HG02870 (cell line): Measurements from ENCODE around the gene SLC27A4.

Experiments used
- ATAC-seq: cut with Tn5 transposase; IDR thresholded peaks from one replicate; pipeline ENCODE4 v1.9.1; 2021; ENCODE audit warnings: mild to moderate bottlenecking, moderate library complexity; ENCODE audit not compliant: unreplicated experiment

The SLC27A4 gene

DNA sequence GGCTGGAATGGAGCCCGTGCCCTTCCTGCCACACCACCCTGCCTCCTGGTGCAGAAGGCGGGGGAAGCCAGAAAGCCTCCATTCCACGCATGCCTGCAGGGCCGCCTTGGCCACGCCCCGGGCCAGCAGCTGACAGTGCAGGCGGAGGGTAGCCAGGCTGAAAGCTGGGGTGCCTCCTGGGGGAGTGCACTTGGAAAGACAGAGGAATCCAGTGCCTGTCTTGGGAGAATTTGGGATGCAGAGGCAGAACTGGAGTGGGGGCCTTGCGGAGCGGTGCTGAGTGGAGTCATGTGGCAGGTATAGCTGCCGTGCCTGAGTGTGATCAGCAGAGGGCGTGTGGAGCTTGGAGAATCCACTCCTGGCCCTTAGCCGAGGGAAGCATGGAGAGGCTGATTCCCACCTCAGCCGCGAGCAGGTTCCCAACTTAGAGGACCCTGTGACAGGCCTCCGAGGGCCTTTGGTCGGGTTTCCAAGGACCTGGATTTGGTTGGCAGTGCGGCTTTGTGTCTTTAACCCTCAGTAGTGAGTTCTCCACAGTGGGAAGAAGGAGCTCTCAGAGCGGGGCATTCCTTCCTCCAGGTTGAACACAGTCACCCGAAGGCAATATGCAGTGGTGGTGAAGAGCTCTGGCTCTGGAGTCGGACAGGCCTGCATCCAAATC lies 21.8 kb downstream of the SLC27A4 start:
- ATAC-seq: peak; percentile 60

DNA sequence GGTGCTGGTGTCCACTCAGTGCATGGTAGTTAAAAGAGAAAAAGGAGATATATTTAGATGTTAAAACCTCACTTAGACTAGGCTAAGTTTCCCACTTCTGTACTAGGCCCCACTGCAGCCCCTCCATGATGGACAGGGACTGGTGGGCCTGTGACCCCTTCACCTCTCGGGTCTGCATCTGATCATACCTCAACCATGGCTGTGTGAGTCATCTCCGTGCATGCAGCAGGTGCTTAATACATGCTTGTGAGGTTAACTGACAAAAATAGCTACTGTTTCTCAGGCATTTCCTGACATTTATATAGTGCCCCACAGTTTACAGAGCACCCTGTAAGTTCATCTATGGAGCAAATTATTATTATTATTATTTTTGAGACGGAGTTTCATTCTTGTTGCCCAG lies 22.4 kb downstream of the SLC27A4 start:
- no peak for ATAC-seq

DNA sequence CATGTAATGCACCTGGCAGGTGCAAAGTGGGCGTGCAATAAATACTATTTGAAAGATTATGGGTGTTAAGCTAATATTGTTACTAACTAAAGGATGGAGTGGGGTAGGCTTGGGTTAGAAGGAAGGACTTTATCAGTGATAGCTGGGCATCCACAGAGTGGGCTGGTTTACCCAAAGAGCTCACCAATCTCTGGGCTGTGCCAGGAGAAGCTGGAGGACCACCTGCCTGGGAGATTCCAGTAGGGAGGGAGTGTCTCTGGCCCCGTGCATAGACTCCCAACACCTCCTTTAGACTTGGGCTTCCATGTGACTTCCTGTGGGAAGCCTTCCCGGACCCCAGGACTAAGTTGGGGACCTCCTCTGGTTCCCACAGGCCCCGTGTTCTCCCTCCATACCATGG lies 25.2 kb downstream of the SLC27A4 start:
- no peak for ATAC-seq

DNA sequence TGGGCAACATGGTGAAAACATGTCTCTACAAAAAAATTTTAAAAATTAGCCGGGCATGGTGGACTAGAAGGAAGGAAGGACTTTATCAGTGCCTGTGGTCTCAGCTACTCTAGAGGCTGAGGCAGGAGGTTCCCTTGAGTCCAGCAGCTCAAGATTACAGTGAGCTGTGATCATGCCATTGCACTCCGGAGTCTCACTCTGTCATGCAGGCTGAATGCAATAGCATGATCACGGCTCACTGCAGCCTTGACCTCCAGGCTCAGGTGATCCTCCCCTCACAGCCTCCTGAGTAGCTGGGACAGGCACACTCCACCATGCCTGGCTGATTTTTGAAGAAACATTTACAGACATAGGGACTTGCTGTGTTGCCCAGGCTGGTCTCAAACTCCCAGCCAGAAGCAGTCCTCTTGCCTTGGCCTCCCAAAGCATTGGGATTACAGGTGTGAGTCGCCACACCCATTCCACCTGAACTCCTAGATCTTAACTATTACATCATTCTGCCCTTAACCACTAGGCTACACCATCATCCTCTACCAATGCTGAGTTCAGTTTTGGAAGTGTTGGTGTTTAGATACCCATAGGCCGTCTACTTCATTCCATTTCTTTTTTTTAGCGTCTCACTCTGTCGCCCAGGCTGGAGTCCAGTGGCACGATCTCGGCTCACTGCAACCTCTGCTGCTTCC lies 28.8 kb downstream of the SLC27A4 start:
- ATAC-seq: no peak

DNA sequence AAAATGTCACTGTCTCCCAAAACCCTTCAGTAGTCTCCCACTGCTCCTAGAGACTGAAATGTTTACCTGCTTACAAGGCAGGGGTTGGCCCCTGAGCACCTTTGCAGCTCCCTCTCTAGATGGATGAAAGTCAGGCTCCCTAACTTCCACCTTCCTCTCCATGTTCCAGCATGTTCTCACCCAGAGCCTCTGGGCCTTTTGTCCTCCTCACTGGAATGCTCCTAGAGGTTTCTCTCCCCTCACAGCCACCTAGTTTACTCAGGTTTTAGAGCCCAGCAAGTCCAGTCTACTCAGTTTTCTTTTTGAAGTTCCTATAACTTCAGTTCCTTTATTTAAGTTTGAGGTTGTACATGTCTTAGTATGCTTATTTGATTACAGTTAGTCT lies 30.0 kb downstream of the SLC27A4 start:
- ATAC-seq: no peak

DNA sequence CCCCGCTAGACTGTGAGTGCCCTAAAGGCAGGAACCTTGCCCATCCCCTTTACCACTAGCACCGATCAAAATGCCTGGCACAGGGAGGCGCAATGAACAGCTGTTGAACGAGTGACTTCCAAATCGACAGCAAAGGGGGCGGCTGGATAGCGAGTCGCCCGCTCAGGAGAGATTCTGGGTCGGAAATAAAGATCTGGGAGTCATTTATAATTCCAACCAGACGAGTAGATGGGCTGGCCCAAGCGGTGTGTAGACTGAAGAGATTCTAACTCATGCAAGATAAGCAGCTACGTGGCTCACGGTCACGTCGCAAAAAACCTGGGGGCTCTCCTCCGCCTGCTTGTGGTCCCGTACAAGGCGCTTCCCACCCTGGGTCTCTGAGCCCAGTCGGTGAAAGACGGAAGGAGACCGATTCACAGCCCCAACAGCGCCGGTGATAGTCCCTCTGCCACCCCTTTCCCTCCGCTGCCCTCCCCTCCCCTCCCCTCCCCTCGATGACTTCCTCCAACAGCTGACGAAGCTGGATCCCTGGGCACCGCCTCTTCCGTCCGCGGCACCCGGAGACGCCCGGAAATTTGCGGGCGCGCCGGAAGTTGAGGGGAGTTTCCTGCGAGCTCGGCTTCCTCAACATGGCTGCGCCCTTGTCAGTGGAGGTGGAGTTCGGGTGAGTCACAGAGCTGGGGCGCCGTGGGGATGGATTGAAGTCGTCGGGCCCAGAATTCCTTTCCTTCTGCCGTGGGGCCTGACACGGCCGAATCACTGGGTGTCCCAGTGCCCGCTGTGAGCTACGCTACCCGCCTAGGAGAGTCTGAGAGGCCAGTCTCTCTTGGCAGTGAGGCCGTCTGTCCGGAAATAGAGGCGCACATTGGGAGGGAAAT lies 30.7 kb downstream of the SLC27A4 start, which contains the start of gene URM1:
Gene URM1 (plus strand): TSS at position 623 of the 878 bp plus-strand sequence. CDS start 7 bp downstream, at position 630.
- peak; percentile 90 for ATAC-seq

DNA sequence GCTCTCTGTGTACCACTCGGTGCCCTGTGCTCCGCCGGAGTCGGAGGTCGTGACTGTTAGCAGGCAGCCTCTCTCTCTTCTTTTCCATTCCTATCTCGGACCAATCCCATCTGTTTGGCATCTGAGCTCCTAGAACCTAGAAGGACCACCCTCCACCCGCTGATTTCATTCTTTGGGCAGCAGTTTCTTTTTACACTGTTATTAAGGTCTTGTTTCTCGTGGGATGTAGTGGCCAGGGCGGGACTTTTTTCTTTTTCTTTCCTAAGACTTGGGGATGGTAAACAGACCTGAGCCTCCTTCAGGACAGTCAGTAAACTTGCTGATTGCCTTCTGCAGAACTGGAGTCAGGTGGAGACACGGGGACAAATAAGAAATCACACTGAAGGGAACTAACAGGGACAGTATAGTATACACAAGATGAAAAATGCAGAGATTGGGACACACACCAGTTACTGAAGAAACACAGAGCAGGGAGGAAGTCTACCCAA lies 31.3 kb downstream of the SLC27A4 start:
- ATAC-seq: no peak

DNA sequence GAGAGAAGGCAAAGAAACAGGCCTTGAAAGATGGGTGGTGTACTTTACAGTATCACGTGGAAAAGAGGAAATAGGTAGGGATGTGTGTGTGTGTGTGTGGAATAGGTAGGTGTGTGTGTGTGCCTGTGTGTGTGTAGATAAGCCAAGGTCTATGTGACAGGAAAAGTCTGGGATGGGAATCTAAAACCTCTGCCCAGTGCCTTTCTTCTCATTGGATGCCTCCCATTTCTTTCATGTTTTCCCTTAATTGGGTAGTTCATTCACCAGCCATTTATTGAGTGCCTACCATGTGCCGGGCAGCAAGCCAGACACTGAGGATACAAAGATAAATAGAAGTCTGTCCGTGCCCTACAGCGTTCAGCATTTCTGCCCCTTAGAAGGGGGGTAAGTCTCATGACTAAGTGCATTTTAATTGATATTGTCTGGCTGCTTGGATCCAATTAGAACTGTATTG lies 31.9 kb downstream of the SLC27A4 start:
- ATAC-seq: no peak

DNA sequence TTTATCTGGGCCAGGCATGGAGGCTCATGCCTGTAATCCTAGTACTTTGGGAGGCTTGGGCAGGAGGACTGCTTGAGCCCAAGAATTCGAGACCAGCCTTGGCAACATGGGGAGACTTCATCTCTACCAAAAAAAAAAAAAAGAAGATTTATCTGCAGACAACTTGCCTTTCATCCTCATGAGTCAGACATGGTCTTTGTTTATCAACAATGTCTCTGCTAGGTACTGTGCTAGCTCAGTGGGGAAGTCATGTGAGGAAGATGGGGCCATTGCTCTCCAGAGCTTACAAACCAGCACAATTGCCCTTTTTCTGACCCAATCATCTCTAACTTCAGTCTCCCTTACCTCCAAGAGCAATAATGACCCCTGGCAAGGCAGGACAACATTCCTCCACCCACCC lies 32.5 kb downstream of the SLC27A4 start:
- ATAC-seq: no peak

DNA sequence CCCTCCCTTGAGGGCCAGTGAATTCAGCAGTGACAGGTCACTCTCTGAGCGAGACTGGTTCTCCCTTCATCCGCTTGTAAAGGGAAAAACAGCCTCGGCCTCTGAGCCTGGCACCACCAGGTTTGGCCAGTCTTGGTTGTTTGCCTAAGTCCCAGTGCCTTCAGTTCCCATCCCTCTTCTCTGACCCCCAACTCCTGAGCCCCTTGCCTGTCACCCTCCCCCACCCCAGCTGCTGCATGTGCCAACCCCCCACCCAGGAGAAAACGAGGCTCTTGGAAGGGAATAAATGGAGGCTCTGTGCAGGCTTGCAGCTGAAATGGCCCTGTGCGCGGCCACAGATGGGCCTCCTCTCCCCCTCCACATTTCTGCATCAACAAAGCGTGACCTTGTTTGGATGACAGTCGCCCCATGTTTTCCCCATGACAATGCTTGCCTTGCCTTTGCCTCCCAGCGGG lies 33.9 kb downstream of the SLC27A4 start:
- no peak for ATAC-seq

DNA sequence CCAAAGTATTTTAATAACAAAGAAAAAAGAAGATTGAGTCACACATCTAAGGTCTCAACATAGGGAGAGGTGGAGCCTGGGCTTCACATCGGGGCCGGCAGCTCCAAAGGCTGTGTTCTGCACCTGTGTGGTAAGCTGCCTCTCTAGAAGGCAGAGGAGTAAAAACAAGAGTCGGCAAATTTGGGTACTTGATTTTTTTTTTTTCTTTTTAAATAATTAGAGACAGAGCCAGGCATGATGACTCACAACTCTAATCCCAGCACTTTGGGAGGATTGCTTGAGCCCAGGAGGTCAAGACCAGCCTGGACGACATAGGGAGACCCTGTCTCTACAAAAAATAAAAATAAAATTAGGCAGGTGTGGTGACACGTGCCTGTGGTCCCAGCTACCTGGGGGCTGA lies 35.5 kb downstream of the SLC27A4 start:
- ATAC-seq: no peak

DNA sequence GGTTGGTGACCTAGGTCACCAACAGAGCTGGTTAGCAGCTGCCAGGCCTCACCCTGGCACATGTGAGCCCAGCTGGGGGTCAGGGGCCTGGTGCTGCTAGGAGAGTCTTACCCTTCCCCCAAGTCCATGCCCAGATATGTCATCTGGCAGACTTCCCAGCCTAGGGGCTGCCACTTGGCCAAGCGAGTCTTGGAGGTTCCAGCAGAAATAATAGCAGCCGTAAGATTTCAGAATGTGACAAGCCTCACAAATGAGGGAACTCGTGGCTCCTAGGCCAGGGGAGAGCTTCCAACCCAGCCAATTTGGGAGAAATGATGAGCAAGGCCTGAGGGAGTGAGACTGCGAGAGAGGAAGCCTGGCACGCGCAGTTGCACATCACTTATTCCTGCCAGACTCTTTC lies 41.9 kb downstream of the SLC27A4 start:
- ATAC-seq: no peak

DNA sequence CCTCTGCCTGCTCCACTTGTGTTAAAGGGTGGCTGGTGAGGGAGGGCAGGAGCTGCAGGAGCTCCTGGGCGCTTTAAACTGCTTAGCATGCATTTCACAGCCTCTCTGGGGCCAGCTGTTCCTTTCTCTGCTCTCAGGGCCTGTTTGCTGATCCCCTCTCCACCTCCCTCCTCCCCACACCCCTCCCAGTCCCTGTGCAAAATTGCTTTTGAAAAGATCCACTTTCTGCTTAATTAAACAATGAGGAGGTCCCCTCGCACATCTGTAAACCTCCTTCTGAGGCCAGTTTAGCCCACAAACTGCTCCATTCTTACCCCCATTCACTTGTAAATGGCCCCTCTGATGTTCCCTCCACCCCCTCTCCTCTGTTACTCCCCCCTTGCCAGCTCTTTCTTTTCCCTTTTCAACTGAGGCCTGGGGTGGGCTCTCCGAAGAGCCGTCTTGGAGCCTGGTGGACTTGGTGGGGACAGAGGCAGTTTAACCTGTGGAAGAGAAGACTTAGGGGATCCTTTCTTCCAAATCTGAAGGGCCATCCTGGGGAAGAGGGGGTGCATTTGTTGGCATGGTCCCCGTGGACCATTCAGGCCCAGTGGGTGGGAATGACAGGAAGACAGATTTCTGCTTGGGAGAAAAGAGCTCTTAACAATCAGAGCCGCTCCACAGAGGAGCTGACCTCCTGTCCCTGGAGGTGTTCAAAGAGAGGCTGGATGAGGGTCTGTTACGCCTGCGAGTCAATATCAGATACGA lies 42.9 kb downstream of the SLC27A4 start:
- ATAC-seq: no peak

DNA sequence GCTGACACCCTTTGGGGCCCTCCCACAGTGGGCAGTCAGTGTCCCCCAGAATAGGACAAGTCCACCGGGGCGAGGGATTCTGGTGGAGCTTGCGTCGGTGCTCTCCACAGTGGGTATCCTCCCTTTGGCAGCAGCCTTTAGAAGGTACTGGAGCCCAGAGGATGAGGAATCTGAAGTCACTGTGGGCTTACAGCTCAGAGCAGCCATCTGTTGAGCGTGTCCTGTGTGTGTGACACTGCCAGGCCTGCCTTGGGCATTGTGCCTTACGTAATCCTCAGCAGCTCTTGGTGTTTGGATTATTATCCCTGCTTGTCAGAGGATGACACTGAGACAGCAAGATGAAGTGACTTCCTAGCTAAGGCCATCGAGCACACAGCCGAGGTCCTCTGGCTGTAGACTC lies 43.5 kb downstream of the SLC27A4 start:
- ATAC-seq: no peak

DNA sequence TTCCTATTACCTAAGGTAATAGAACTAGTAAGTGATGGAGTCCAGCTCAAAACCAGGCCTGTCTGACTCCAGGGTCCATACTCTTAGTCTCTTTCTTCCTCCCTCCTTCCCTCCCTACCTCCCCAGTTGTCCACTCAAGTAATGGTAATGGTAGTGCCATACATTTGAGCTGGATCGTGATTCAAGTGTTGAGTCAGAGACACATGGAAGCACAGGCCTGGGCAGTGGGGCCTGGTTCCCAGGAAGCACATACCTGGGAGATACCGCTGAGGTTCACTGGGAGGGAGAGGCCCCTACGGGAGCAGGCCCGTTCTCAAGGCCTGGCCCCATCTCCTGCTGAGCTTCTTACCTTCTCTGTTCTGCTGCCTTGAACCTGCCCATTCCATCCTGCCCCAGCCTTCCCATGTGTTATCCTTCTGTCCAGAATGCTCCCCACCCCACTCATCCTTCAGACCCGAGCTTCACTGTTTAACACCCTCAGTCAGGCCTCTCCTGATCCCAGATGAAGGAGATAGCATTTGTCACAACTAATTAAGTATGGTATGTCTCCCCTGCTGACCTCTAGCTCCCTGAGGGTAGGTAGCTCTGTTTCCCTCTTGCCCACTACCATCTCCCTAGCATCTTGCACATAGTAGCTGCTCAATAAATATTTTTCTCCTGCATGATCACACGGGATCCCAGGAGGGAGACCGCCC lies 44.6 kb downstream of the SLC27A4 start:
- no peak for ATAC-seq

DNA sequence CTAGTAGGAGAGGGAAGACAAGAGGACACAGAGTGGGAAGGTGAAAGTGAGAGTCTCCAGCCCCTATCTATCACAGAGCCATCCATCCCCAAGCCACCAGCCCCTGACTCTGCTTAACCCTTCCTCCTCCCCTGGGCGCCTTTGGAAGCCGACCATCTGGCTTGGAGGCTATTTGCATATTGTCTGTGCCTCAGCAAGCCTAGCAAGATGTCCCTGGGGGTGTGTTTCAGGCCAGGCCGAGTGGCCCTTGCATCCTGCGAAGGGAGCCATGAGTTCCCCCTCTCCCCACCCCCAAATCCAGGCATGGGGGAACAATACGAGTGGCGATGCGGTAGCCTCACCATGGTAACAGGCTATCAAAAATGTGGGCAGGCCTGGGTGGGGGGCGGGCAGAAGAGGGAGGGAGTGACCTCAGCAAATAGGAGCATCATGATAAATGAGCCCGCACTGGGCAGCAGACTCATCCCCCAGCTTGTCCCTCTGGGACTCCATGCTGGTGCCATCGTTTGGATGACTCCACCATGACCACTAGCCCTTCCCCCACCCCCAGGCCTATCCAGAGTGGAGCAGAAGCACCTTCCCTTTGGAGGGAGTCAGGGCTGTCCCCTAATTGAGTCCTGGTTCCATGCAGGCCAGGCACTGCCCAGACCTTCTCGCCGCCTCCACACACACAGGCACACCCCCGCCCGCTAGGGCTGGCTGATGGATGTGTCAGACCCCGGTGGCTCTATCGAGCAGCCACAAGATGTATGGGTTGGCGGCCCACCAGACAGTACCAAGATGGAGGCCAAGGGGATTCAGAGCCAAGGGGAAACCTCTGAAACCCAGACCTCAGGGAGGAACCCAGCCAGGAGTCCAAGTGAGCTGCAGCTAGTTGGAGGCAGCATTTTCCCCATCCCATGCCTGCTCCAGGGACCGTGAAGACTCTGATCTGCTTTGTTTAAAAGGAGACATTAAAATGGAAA lies 45.5 kb downstream of the SLC27A4 start:
- no peak for ATAC-seq

DNA sequence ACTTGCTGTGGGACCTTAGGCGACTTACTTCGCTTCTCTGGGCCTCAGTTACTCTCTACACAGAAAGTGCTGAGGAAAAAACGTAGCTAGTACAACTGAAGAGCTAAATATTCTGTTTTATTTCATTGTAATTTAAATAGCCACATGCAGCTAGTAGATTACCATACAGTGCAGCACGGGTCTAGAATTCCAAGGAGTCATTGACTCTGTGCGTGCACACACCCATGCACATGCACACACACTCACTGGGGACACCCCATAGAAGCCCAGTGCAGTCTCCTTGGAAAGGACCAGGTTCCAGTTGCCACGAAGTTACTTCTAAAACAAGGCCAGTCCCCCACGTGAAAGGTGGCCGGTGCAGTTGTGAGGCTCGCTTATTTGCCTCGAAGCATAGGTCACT lies 47.8 kb downstream of the SLC27A4 start:
- ATAC-seq: no peak

DNA sequence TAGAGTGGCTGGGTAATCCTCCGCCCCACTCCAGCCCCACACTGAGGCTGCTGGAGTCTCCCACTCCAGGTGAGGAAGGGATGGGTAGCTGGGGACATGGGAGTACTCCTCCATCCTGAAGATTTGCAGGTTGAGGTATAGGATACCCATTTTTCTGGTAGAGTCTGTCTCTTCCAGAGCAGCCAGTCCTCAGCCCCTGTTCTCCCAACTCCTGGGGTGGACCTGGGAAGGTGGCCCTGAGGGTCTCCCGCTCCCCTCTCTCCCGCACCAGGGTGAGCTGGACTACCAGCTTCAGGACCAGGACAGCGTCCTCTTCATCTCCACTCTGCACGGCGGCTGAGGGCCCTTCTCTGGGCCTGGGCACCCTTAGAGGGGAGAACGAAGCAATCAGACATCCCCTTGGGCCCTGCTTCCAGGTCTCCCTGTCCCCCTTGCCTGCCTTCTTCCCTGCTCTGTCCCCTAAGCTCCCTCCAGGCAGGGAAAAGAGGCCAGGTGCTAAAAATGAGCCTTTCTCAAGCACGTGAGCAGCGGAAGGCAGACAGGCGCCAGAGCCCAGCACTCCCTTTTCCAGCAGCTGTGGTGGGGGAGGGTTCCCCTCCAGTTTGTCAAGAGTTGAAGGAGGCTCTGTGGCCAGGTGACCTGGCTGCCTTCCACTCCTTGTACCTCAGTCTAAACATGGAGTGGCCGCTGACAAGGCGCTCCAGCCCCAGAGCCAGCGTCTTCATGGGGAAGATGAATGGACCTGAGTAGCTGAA lies 49.2 kb downstream of the SLC27A4 start:
- ATAC-seq: no peak
